ENCODE data around the gene ADSS2.
A peak's percentile ranks its signal among the peaks of the same experiment; 100 is the strongest.
"Not testable (repeated sequence)": the region's sequence is repeated elsewhere in the genome, so short reads cannot be mapped to it uniquely, and the experiment has no call there.

Gene ADSS2

DNA sequence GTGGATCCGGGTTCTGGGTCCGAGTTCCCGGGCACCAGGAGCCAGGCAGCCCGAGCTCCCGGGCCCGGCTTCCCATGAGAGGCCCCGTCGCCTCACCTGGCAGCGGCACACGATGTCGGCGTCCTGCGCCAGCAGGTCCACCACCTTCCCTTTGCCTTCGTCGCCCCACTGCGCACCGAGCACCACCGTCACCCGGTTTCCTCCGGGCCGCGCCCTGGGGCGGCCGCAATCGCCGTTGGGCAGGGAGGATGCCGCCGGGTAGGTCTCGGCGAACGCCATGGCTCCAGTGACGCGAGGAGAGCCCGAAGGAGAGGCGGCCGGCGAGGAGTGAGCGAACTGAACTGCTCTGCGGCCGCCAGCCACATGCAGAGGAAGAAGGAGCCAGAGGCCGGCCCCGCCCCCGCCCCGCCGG is at the start of gene ADSS2:
ADSS2 (minus strand) TSS at position 371 of the 412 bp plus-strand sequence; CDS start at position 279, 92 bp downstream.
- no peak for DNase-seq

DNA sequence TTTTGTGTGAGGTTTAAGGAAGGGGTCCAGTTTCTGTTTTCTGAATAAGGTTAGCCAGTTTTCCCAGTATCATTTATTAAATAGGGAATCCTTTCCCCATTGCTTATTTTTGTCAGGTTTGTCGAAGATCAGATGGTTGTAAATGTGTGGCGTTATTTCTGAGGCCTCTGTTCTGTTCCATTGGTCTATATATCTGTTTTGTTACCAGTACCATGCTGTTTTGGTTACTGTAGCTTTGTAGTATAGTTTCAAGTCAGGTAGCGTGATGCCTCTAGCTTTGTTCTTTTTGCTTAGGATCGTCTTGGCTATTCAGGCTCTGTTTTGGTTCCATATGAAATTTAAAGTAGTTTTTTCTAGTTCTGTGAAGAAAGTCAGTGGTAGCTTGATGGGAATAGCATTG is 48.8 kb upstream of the ADSS2 start:
- DNase-seq, result not testable (repeated sequence)

DNA sequence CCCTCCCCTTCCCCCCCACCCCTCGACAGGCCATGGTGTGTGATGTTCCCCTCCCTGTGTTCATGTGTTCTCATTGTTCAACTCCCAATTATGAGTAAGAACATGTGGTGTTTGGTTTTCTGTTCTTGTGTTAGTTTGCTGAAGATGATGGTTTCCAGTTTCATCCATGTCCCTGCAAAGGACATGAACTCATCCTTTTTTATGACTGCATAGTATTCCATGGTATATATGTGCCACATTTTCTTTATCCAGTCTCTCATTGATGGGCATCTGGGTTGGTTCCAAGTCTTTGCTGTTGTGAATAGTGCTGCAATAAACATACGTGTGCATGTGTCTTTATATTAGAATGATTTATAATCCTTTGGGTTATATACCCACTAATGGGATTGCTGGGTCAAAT is 47.8 kb upstream of the ADSS2 start:
- not testable (repeated sequence) for DNase-seq

GRCh38 chr1:244497805-244498204 is 46.1 kb upstream of the ADSS2 start:
- DNase-seq, result no peak

DNA sequence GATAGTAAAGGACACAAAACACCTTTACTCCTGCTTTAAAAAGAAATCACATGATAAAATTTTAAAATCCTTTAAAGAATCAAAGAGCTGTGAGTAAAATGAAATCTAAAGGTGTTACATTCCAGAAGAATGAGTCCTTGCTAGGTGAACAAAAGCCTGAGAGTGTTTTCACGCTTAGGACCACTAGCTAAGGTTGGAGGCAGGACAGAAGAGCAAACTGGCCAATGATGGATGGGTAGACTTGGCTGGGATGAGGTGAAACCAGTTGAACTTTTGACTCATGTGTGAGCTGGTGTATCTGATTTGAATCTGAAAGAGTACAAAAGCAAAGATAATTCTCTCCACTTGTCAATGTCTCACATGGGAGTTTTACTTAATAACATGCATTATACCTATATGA is 44.5 kb upstream of the ADSS2 start:
- DNase-seq, result no peak

- DNase-seq, result no peak
These were observed 42.9 kb upstream of the ADSS2 start for GRCh38 chr1:244494653-244495052.

GRCh38 chr1:244484971-244485370 is 33.3 kb upstream of the ADSS2 start:
- not testable (repeated sequence) for DNase-seq

GRCh38 chr1:244473059-244473605 is 21.4 kb upstream of the ADSS2 start:
- no peak for DNase-seq

DNA sequence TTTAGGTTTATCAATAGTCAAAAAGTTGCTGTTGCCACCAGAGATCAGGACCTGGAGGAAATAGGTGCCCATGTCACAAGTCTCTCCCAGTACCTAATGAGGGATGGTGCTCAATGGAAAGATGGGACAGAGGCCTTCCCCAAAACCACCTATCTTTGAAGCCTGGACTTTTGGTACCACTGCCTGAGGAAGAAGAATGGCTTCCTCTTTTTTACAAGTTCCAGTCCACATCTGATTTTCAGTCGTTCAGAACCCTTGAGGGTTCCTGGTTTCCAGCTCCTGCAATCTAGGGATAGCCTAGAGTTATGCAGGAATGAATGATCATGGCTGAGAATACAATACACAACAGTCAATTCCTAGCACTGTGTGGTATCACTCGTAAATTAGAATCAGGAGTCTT is 15.0 kb upstream of the ADSS2 start:
- DNase-seq, result no peak

- peak; percentile 83 for DNase-seq
These were observed 9.7 kb upstream of the ADSS2 start, which contains the start of gene CATSPERE for GRCh38 chr1:244461245-244462071. Gene CATSPERE, plus strand, starts transcription at chr1:244461273. Its CDS starts 157 bp downstream, at chr1:244461430.

DNA sequence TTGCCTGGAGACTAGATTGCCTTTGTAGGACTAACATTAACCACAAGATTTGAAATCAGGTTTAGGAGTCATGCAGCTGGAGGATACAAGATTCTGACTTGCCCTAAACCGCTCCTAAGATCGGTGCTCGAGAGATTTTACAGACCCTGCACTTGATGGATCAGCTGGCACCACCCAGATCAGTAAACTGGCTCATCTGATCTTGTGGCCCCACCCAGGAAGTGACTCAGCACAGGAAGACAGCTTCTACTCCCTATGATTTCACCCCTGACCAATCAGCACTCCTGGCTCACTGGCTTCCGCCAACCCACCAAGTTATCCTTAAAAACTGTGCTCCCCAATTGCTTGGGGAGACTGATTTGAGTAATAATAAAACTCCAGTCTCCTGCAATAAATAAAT is 8.5 kb upstream of the ADSS2 start:
- DNase-seq, result no peak

GRCh38 chr1:244458781-244459180 is 7.1 kb upstream of the ADSS2 start:
- DNase-seq, result no peak

DNA sequence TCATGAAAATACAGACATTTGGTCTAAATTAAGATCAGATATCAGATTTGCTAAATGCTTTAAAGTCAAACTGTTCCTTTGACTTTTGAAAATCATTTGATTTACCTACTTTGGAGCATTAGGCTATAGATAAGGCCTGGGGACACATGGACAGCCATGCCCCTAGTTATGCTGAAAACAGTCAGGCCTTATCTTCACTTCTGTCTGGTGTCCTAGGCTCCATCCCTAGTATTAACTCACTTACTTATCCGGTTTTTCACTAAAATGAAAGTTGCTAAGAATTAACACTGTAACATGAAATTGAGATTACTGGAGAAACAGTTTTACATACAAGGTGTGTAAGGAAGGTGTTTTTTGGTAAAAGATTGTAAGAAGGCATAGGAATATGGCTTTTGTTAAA is 4.9 kb upstream of the ADSS2 start:
- DNase-seq, result no peak

- no peak for DNase-seq
These were observed 2.7 kb upstream of the ADSS2 start for GRCh38 chr1:244454412-244454811.

- DNase-seq, result peak; percentile 99
These were observed 464 bp upstream of the ADSS2 start for GRCh38 chr1:244451951-244452795.

GRCh38 chr1:244450597-244451538 is 841 bp downstream of the ADSS2 start:
- peak; percentile 60 for DNase-seq

DNA sequence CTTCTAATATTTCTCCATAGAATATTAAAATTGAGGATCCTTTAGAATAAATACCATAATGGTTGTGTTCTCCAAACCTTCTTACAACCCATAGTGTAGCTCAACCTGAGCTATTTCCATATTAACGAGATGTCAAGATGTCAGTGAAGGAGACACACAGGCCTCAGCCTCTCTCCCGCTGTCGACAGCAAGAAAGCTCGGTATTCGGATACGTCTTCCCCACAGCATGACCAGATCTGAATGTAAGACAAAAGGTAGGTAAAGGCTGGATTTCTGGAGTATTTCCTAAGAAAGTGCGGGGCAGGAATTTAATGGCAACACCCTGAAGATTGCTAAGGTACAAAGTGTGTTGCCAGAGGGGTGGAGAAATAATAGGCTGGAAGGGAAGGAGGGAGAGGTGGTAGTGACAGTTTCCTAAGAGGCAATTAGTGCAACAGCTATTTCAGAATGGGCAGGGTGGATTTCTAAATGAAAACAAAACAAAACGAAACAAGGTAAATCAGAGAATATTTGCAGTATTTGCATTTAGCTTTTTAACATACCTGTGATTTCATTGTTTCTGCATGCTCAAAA is 1.7 kb downstream of the ADSS2 start:
- no peak for DNase-seq

GRCh38 chr1:244448279-244449036 is 3.3 kb downstream of the ADSS2 start:
- no peak for DNase-seq

- DNase-seq, result no peak
These were observed 4.2 kb downstream of the ADSS2 start for GRCh38 chr1:244447552-244447951.

- DNase-seq, result no peak
These were observed 4.7 kb downstream of the ADSS2 start for GRCh38 chr1:244447024-244447423.

All from fibroblast of upper back skin (primary cell).